Activated CD8-positive, alpha-beta T cell treated with anti-CD3 and anti-CD28 coated beads for 36 hours (primary cell): ENCODE measurements around the gene ATXN1. TPM values are rescaled to one million over a fixed set of nuclear protein-coding genes. Genes with fewer than 3 reads are reported as not detected.
A peak's percentile ranks its signal among the peaks of the same experiment; 100 is the strongest.

Experiments used
- ATAC-seq: fragments of 200-7000 bp; cut with Tn5 transposase; one replicate; pipeline ENCODE4 v1.10.0; 2021; ENCODE audit warnings: mild to moderate bottlenecking, moderate library complexity
- CTCF ChIA-PET: fragments of 350-600 bp; sonication (Branson Sonifier 250); formaldehyde crosslinking; loops from one replicate; lab custom pipeline; 2021; ENCODE audit warnings: antibody characterized with exemption; lab: Charles Lee
- POLR2A ChIA-PET: fragments of 350-600 bp; sonication (Branson Sonifier 250); formaldehyde crosslinking; loops from one replicate; lab custom pipeline; 2021; ENCODE audit warnings: antibody characterized with exemption; lab: Charles Lee
- DNase-seq: peaks from one replicate; pipeline ENCODE4 v3.0.0-alpha.2; 2020
- H3K27ac Mint-ChIP-seq: one replicate; pipeline ENCODE4 v1.8.0; 2021; ENCODE audit warnings: mild to moderate bottlenecking, mixed read lengths
- H3K27me3 Mint-ChIP-seq: one replicate; pipeline ENCODE4 v1.8.0; 2021; ENCODE audit warnings: mixed read lengths
- H3K36me3 Mint-ChIP-seq: one replicate; pipeline ENCODE4 v1.8.0; 2021; ENCODE audit warnings: low read depth, mixed read lengths
- H3K4me1 Mint-ChIP-seq: one replicate; pipeline ENCODE4 v1.8.0; 2021; ENCODE audit warnings: low read depth, mixed read lengths
- H3K4me3 Mint-ChIP-seq: one replicate; pipeline ENCODE4 v1.8.0; 2021; ENCODE audit warnings: mild to moderate bottlenecking, moderate library complexity, mixed read lengths
- H3K9me3 Mint-ChIP-seq: one replicate; pipeline ENCODE4 v1.8.0; 2021; ENCODE audit warnings: mixed read lengths
- CTCF ChIP-seq: fragments of 200-600 bp; IDR thresholded peaks from one replicate; pipeline ENCODE4 v1.8.0; 2022; ENCODE audit warnings: antibody characterized with exemption, mild to moderate bottlenecking
- intact Hi-C: fragments of 100-400 bp; cut with micrococcal nuclease; formaldehyde crosslinking; loops from one replicate; pipeline ENCODE4 v1.10.0; 2022
- total RNA-seq, 2 experiments: library from RNA; stranded (reverse); gene quantifications; one replicate each; pipeline ENCODE4 v1.2.3, GENCODE V29; 2021

The ATXN1 gene
- total RNA-seq, 2 experiments from 2014 or later = 35.4 to 40.8 TPM

- ATAC-seq = no peak
- POLR2A ChIA-PET = interaction anchor here (1.4 kb wide), 1 partner anchor 15 kb away, joined by 3 read pairs; no protein-coding TSS in a partner anchor
- Mint-ChIP-seq H3K4me1 (peaks cover 20% of the 10 kb centered on the region), H3K4me3 (no peak overlapping the region), H3K9me3 (no peaks in the 10 kb centered on the region), H3K27me3 (no peaks in the 10 kb centered on the region), H3K27ac (no peak overlapping the region), H3K36me3 (peaks cover 12% of the 10 kb centered on the region)
- intact Hi-C loops = no loop called here
- TF ChIP-seq CTCF = no peak
- CTCF ChIA-PET = interaction anchor here (2.0 to 2.3 kb wide), 2 partner anchors 9 to 11 kb away, joined by 6 to 7 read pairs; no protein-coding TSS in a partner anchor
- DNase-seq = no peak
Measured at GRCh38 chr6:16397623-16398022, 363.6 kb downstream of the ATXN1 start.

- Mint-ChIP-seq H3K27me3 (no peaks in the 10 kb centered on the region), H3K9me3 (no peaks in the 10 kb centered on the region), H3K4me1 (peaks cover 14% of the 10 kb centered on the region), H3K36me3 (peaks cover 7% of the 10 kb centered on the region), H3K4me3 (no peak overlapping the region), H3K27ac (no peak overlapping the region)
- DNase-seq = peak; percentile 31
- peak; percentile 70 for ATAC-seq
- ChIA-PET POLR2A (interaction anchor here (0.6 to 1.4 kb wide), 3 partner anchors 16 to 107 kb away, joined by 3 read pairs; no protein-coding TSS in a partner anchor), CTCF (interaction anchor here (0.9 to 2.3 kb wide), 4 partner anchors 10 to 65 kb away, joined by 3 to 7 read pairs (median 4); no protein-coding TSS in a partner anchor)
- no peak for TF ChIP-seq CTCF
- intact Hi-C loops = no loop called here
Measured at GRCh38 chr6:16396497-16397319, 364.6 kb downstream of the ATXN1 start.

GRCh38 chr6:16394632-16395031 is 366.6 kb downstream of the ATXN1 start:
- ChIA-PET CTCF (interaction anchor here (1.0 to 2.6 kb wide), 2 partner anchors 15 to 122 kb away, joined by 3 to 6 read pairs; no protein-coding TSS in a partner anchor), POLR2A (no interaction called here)
- DNase-seq = no peak
- H3K27me3 Mint-ChIP-seq = no peaks in the 10 kb centered on the region
- H3K9me3 Mint-ChIP-seq = no peaks in the 10 kb centered on the region
- ATAC-seq = no peak
- H3K4me1 Mint-ChIP-seq = peaks cover 12% of the 10 kb centered on the region
- no peak overlapping the region for H3K4me3 Mint-ChIP-seq
- H3K36me3 Mint-ChIP-seq = peaks cover 5% of the 10 kb centered on the region
- no peak overlapping the region for H3K27ac Mint-ChIP-seq
- no peak for TF ChIP-seq CTCF
- intact Hi-C loops = no loop called here

- H3K36me3 Mint-ChIP-seq = peaks cover 7% of the 10 kb centered on the region
- CTCF ChIA-PET = interaction anchor here (2.6 kb wide), 1 partner anchor 16 kb away, joined by 6 read pairs; no protein-coding TSS in a partner anchor
- H3K4me1 Mint-ChIP-seq = peaks cover 12% of the 10 kb centered on the region
- no peaks in the 10 kb centered on the region for H3K9me3 Mint-ChIP-seq
- ATAC-seq (no peak), DNase-seq (no peak)
- H3K27me3 Mint-ChIP-seq = no peaks in the 10 kb centered on the region
- no peak overlapping the region for H3K4me3 Mint-ChIP-seq
- intact Hi-C loops = no loop called here
- H3K27ac Mint-ChIP-seq = no peak overlapping the region
- no peak for TF ChIP-seq CTCF
- POLR2A ChIA-PET = no interaction called here
Measured at GRCh38 chr6:16393326-16393725, 367.9 kb downstream of the ATXN1 start.

- POLR2A ChIA-PET = no interaction called here
- no peak overlapping the region for H3K4me3 Mint-ChIP-seq
- no peaks in the 10 kb centered on the region for H3K27me3 Mint-ChIP-seq
- H3K36me3 Mint-ChIP-seq = peaks cover 7% of the 10 kb centered on the region
- intact Hi-C loops = no loop called here
- ATAC-seq (no peak), DNase-seq (no peak)
- no peak overlapping the region for H3K27ac Mint-ChIP-seq
- TF ChIP-seq CTCF = no peak
- CTCF ChIA-PET = no interaction called here
- H3K9me3 Mint-ChIP-seq = no peaks in the 10 kb centered on the region
- peaks cover 10% of the 10 kb centered on the region for H3K4me1 Mint-ChIP-seq
Measured at GRCh38 chr6:16392010-16392409, 369.2 kb downstream of the ATXN1 start.
